HFF-Myc (cell line): ENCODE measurements around the gene RNU6-9.
"Not testable (repeated sequence)": the region's sequence is repeated elsewhere in the genome, so short reads cannot be mapped to it uniquely, and the experiment has no call there.

Experiments
- DNase-seq: peaks from one replicate; pipeline ENCODE4 v3.0.0-alpha.2; 2011; ENCODE audit warnings: low read depth; ENCODE audit errors: extremely low read depth
- H3K4me3 ChIP-seq: replicated peaks from 2 replicates; pipeline ENCODE4 v1.5.1; 2011; ENCODE audit warnings: low read depth, mild to moderate bottlenecking, control low read depth, low read length
- TF ChIP-seq, protein P1 (sequence below): IDR thresholded peaks from 2 replicates; pipeline ENCODE4 v1.5.1; 2012; ENCODE audit warnings: mild to moderate bottlenecking, low read depth, low read length, control low read depth; ENCODE audit errors: missing control alignments

Gene RNU6-9

DNA sequence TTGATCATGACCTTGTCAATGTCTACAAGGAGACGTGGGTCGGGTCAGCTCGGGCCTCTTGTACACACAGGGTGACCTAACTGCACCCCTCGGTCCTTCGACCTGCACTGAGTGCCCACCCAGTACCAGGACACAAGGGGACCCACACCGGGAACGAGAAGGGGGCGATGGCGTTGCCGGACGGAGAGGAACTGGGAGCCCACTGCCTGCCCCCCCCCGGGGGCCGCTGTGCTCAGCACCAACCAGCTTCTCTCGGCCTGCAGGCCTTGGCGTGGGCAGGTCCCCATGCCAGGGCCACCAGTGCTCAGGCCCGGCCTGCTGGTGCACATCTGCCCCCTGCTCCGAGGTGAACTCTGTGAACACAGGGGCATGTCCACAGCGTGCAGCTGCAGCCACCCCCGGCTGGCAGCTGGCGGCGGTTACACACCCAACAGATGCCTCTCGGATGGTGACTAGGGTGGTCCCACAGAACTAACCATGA lies 19.7 kb upstream of the RNU6-9 start:
- DNase-seq, result no peak
- TF ChIP-seq, protein P1, sequence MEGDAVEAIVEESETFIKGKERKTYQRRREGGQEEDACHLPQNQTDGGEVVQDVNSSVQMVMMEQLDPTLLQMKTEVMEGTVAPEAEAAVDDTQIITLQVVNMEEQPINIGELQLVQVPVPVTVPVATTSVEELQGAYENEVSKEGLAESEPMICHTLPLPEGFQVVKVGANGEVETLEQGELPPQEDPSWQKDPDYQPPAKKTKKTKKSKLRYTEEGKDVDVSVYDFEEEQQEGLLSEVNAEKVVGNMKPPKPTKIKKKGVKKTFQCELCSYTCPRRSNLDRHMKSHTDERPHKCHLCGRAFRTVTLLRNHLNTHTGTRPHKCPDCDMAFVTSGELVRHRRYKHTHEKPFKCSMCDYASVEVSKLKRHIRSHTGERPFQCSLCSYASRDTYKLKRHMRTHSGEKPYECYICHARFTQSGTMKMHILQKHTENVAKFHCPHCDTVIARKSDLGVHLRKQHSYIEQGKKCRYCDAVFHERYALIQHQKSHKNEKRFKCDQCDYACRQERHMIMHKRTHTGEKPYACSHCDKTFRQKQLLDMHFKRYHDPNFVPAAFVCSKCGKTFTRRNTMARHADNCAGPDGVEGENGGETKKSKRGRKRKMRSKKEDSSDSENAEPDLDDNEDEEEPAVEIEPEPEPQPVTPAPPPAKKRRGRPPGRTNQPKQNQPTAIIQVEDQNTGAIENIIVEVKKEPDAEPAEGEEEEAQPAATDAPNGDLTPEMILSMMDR, result no peak
- no peak overlapping the region for H3K4me3 ChIP-seq

DNA sequence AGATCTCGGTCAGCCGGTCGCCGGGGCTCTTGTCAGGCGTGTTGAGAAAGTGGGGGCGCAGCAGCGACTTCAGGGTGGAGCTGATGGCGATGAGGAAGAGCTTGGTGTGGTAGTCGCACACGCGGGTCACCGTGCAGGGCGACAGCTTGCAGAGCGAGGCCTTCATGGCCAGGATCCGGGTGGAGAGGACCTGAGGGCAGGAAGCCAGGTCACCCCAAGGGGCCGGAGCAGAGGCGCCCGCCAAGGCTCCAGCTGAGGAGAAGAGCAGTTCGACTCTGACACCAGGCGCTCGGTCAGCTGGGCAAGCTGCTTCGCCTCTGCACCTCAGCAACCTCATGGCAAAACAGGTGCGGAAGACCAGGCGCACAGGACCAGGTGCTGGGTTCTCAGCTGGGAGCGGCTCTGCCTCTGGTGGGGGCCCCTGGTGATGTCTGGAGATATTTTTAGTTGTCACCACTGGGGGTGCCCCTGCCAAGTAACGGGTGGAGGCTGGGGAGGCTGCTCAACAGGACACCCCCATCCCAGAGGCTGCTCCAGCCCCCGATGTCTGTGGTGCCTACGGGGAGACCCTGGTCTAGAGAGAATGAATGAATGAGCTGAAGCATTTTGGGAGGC lies 17.9 kb upstream of the RNU6-9 start:
- DNase-seq, result no peak
- TF ChIP-seq, protein P1, result no peak
- no peak overlapping the region for H3K4me3 ChIP-seq

- DNase-seq, result no peak
- H3K4me3 ChIP-seq, result no peak overlapping the region
- TF ChIP-seq, protein P1, result no peak
Measured at GRCh38 chr19:876089-876488, 17.2 kb upstream of the RNU6-9 start.

- DNase-seq, result no peak
- H3K4me3 ChIP-seq, result no peak overlapping the region
- TF ChIP-seq, protein P1, result no peak
Measured at GRCh38 chr19:876780-877314, 16.4 kb upstream of the RNU6-9 start.

DNA sequence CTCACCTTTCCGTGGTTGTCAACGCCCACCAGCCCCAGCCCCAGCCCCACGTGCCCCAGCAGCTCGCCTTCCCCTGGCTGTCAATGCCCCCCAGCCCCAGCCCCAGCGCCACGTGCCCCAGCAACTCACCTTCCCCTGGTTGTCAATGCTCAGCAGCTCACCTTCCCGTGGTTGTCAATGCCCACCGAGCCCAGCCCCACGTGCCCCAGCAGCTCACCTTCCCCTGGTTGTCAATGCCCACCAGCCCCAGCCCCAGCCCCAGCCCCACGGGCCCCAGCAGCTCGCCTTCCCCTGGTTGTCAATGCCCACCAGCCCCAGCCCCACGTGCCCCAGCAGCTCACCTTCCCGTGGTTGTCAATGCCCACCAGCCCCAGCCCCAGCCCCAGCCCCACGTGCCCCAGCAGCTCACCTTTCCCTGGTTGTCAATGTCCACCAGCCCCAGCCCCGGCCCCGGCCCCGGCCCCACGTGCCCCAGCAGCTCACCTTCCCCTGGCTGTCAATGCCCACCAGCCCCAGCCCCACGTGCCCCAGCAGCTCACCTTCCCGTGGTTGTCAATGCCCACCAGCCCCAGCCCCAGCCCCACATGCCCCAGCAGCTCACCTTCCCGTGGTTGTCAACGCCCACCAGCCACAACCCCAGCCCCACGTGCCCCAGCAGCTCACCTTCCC lies 15.2 kb upstream of the RNU6-9 start:
- H3K4me3 ChIP-seq, DNase-seq: not testable (repeated sequence)

- not testable (repeated sequence) for H3K4me3 ChIP-seq, DNase-seq
Measured at GRCh38 chr19:878751-879561, 14.3 kb upstream of the RNU6-9 start.

DNA sequence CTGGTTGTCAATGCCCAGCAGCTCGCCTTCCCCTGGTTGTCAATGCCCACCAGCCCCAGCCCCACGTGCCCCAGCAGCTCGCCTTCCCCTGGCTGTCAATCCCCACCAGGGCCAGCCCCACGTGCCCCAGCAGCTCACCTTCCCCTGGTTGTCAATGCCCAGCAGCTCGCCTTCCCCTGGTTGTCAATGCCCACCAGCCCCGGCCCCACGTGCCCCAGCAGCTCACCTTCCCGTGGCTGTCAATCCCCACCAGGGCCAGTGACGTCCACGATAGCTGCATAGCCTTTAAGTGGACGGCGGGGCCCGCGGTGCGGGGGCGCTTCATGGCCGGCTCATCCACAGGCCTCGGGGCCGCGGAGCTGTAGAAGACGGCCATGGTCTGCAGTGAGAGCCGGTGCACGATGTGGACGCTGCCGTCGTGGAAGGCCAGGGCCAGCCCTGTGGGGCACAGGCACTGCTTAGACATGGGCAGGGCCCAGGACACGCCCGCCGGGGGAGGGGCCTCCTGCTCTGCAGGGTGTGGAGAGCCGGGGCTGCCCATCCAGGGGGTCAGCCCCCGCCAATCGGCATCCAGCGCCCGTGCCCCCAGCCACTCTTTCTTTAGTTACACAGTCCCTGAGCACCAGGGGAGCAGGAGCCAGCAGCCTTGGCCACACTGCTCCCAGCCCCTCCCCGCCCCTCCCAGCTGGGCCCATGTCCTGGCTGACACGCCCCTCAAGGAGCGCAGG lies 13.4 kb upstream of the RNU6-9 start:
- H3K4me3 ChIP-seq, result no peak overlapping the region
- TF ChIP-seq, protein P1, result no peak

More for the DNA sequence above, 13.4 kb upstream of the RNU6-9 start:
- DNase-seq, result no peak
